Coronary artery (tissue), 2 donors: Measurements from ENCODE around the gene FAM3C.

ENCODE experiments used
- DNase-seq: peaks from one replicate; pipeline ENCODE4 v3.0.0-alpha.2; 2017; ENCODE audit warnings: low spot score
- H3K27ac ChIP-seq, 2 donors: fragments of 200-600 bp; sonication (generic); one replicate each; pipeline ENCODE4 v1.5.1; 2016 to 2019
- H3K4me3 ChIP-seq: fragments of 200-600 bp; sonication (generic); 2 replicates; pipeline ENCODE4 v1.5.1; 2016; ENCODE audit warnings: mild to moderate bottlenecking, moderate library complexity
- CTCF ChIP-seq: fragments of 200-600 bp; sonication (generic); IDR thresholded peaks from one replicate; pipeline ENCODE4 v1.5.1; 2019; ENCODE audit warnings: antibody characterized with exemption

FAM3C gene

DNA sequence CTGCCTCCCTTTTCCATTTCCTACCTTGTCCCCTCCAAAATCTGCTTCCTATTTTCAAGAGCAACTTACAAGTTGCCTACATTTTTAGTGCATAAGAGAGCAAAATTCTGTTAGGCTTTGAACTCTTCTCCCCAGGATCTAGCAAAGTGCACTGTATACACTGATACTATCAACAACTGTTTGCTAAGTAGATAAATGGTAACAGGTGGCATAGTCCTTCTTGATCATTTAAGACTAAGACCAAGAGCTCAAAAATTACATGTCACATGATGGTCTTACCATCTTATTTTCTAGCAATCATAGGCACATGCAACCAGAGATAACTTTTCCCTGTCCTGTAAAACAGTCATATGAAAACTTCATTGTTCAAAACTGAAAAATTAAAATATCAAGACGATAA, 16.2 kb downstream of the FAM3C start:
- H3K27ac ChIP-seq: no peak overlapping the region
- H3K4me3 ChIP-seq: no peak overlapping the region
- DNase-seq: no peak
- TF ChIP-seq CTCF: no peak

- Histone ChIP-seq H3K27ac (no peak overlapping the region), H3K4me3 (no peak overlapping the region)
- TF ChIP-seq CTCF: no peak
- no peak for DNase-seq
Observed at GRCh38 chr7:121376979-121377378, 19.1 kb downstream of the FAM3C start.

GRCh38 chr7:121373177-121373576, 22.9 kb downstream of the FAM3C start:
- no peak overlapping the region for H3K27ac ChIP-seq
- no peak for TF ChIP-seq CTCF
- no peak for DNase-seq
- H3K4me3 ChIP-seq: no peak overlapping the region

DNA sequence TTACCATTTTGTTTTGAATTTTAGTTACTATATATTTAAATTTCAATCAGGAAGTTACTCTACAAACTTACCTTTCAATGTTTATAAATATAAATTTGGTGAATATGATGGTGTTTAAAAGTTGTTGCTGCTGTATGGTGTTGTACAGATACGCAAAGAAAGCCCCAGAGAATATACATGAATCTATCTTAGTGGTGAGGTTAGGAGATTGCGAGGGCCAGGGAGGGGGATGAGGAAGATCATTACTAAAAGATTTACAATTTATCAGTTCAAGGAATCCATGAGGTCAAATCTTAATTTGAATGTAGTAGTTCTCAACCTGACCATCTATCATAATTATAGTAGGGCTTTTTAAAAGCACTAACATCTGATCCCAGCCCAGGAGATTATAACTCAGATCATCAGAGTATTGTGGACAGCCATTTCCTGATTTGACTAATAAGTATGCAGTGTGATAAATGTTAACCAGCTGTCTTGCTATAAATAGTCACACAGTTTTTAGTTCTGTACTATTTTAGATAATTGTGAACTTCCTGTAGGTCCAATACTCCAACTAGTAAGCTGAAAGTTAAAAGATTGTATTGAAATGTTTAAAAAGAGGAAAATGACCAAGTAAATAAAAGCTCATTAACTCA, 23.6 kb downstream of the FAM3C start:
- no peak for DNase-seq
- H3K4me3 ChIP-seq: no peak overlapping the region

GRCh38 chr7:121371883-121372282, 24.2 kb downstream of the FAM3C start:
- Histone ChIP-seq H3K27ac (no peak overlapping the region), H3K4me3 (no peak overlapping the region)
- DNase-seq: no peak
- no peak for TF ChIP-seq CTCF

More for the DNA sequence above, 23.6 kb downstream of the FAM3C start:
- H3K27ac ChIP-seq: no peak overlapping the region
- TF ChIP-seq CTCF: no peak

- no peak overlapping the region for H3K27ac ChIP-seq
- H3K4me3 ChIP-seq: no peak overlapping the region
- no peak for TF ChIP-seq CTCF
- no peak for DNase-seq
Observed at GRCh38 chr7:121371367-121371766, 24.7 kb downstream of the FAM3C start.

DNA sequence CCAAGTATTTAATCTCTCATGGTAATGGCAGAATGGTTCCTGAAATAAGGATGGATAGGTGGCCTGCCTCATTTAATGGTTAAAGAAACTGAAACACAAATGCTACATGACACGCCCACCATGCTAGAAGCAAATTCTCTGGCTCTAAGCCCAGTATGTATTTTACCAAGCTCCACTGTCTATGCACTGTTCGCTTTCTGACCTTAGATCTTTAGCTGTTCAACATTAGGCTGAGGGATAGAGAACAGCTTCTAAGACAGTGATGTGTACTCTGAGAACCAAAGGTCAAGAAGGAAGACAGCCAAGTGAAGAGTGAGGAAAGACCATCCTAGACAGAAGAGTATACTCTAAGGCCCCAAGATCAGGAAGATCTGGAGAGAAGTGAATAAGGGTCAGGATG, 26.6 kb downstream of the FAM3C start:
- no peak overlapping the region for H3K27ac ChIP-seq
- DNase-seq: no peak
- H3K4me3 ChIP-seq: no peak overlapping the region

More for the DNA sequence above, 26.6 kb downstream of the FAM3C start:
- no peak for TF ChIP-seq CTCF
